HCT116 (cell line): Measurements from ENCODE around the gene TMEM184B. TPM values are rescaled to one million over a fixed set of nuclear protein-coding genes. Genes with fewer than 3 reads are reported as not detected.

Experiments used
- ATAC-seq: fragments of 200-7000 bp; cut with Tn5 transposase; 2 replicates; pipeline ENCODE4 v1.9.1; 2020; ENCODE audit warnings: mild to moderate bottlenecking, moderate library complexity
- BruUV-seq: library from RNA; stranded (reverse); fragments of 400-500 nt; replicated peaks from 2 replicates; lab custom pipeline; 2021; lab: Mats Ljungman, UMichigan
- CTCF ChIA-PET: fragments of 300-600 bp; sonication (Branson Sonifier 250); formaldehyde crosslinking; loops from one replicate; lab custom pipeline; 2021; ENCODE audit warnings: antibody characterized with exemption; lab: Charles Lee
- POLR2A ChIA-PET: fragments of 300-600, 350-600 bp; sonication (Branson Sonifier 250); formaldehyde crosslinking; loops from one replicate; lab custom pipeline; 2021; ENCODE audit warnings: antibody characterized with exemption; lab: Charles Lee
- RAD21 ChIA-PET, 2 experiments: fragments of 300-600 bp; sonication (Branson Sonifier 250); formaldehyde crosslinking; loops; one replicate each; lab custom pipeline; 2023; ENCODE audit warnings: low total read pairs in 2 of 2; ENCODE audit not compliant: uncharacterized antibody in 2 of 2, unreplicated experiment in 2 of 2, low non-redundant PET in 1 of 2; lab: Charles Lee
- DNase-seq: peaks from one replicate; pipeline ENCODE4 v3.0.0-alpha.2; 2010; ENCODE audit warnings: low read depth, low spot score
- H2AFZ ChIP-seq: fragments of 200-600 bp; shearing (Covaris generic), sonication (generic); 2 replicates; pipeline ENCODE4 v1.6.1; 2017; ENCODE audit warnings: low read depth, mixed run types, mixed read lengths, antibody characterized with exemption, low read length; ENCODE audit not compliant: poor library complexity, severe bottlenecking
- H3K27ac ChIP-seq: 2 replicates; pipeline ENCODE4 v1.5.1; 2012; ENCODE audit warnings: low read depth, low read length
- H3K27me3 ChIP-seq: fragments of 200-600 bp; sonication (generic); 2 replicates; pipeline ENCODE4 v1.6.1; 2016; ENCODE audit warnings: mixed run types, low read length, mixed read lengths; ENCODE audit not compliant: insufficient read depth
- H3K36me3 ChIP-seq, 2 experiments: fragments of 200-500 bp in 1 of 2; fragments of 200-600 bp in 1 of 2; sonication (Bioruptor generic) in 1 of 2; sonication (generic) in 1 of 2; 2 replicates each; pipeline versions ENCODE4 v1.5.1 to v1.6.1; 2014 to 2016; ENCODE audit warnings: low read length in 2 of 2, inconsistent platforms in 1 of 2, mixed read lengths in 1 of 2, mixed run types in 1 of 2; ENCODE audit not compliant: insufficient read depth in 2 of 2, control insufficient read depth in 1 of 2
- H3K4me1 ChIP-seq, 2 experiments: fragments of 200-600 bp in 1 of 2; sonication (generic) in 1 of 2; 2 replicates each; pipeline versions ENCODE4 v1.5.1 to v1.6.1; 2012 to 2017; ENCODE audit warnings: low read length in 2 of 2, inconsistent platforms in 1 of 2, mild to moderate bottlenecking in 1 of 2, mixed read lengths in 1 of 2, mixed run types in 1 of 2, moderate library complexity in 1 of 2; ENCODE audit not compliant: insufficient read depth in 2 of 2, control insufficient read depth in 1 of 2
- H3K4me2 ChIP-seq: fragments of 200-600 bp; sonication (generic); 2 replicates; pipeline ENCODE4 v1.6.1; 2017; ENCODE audit warnings: mixed run types, low read length, mixed read lengths
- H3K4me3 ChIP-seq, 2 experiments: fragments of 200-600 bp in 1 of 2; sonication (generic) in 1 of 2; replicated peaks in 1 of 2; 2 replicates each; pipeline ENCODE4 v1.5.1; 2011 to 2016; ENCODE audit warnings: low read length in 2 of 2, control low read depth in 1 of 2, low read depth in 1 of 2, mild to moderate bottlenecking in 1 of 2, mixed read lengths in 1 of 2, mixed run types in 1 of 2
- H3K79me2 ChIP-seq: fragments of 200-600 bp; sonication (generic); 2 replicates; pipeline ENCODE4 v1.6.1; 2017; ENCODE audit warnings: mild to moderate bottlenecking, mixed run types, low read length, moderate library complexity, mixed read lengths; ENCODE audit not compliant: insufficient read depth
- H3K9ac ChIP-seq: fragments of 200-600 bp; sonication (generic); 2 replicates; pipeline ENCODE4 v1.6.1; 2016; ENCODE audit warnings: low read length, mixed read lengths
- H3K9me2 ChIP-seq: fragments of 200-600 bp; sonication (generic), shearing (Covaris generic); 2 replicates; pipeline ENCODE4 v1.6.1; 2017; ENCODE audit warnings: mixed run types, mild to moderate bottlenecking, moderate library complexity; ENCODE audit not compliant: insufficient read depth
- H3K9me3 ChIP-seq, 2 experiments: fragments of 200-500 bp in 1 of 2; fragments of 200-600 bp in 1 of 2; sonication (Bioruptor generic) in 1 of 2; sonication (generic) in 1 of 2; 2 replicates each; pipeline ENCODE4 v1.6.1; 2014 to 2017; ENCODE audit warnings: low read length in 2 of 2, mixed read lengths in 2 of 2, inconsistent platforms in 1 of 2, low read depth in 1 of 2, mild to moderate bottlenecking in 1 of 2, mixed run types in 1 of 2, moderate library complexity in 1 of 2; ENCODE audit not compliant: control insufficient read depth in 1 of 2, insufficient read depth in 1 of 2
- H4K20me1 ChIP-seq: fragments of 200-600 bp; sonication (generic), shearing (Covaris generic); 2 replicates; pipeline ENCODE4 v1.6.1; 2017; ENCODE audit warnings: mixed run types, mild to moderate bottlenecking, moderate library complexity; ENCODE audit not compliant: insufficient read depth
- CEBPB ChIP-seq: IDR thresholded peaks from 2 replicates; pipeline ENCODE4 v1.6.1; 2012; ENCODE audit warnings: low read depth
- ELF1 ChIP-seq: IDR thresholded peaks from 2 replicates; pipeline ENCODE4 v1.6.1; 2012; ENCODE audit warnings: low read depth, borderline replicate concordance
- EZH2 ChIP-seq: fragments of 200-600 bp; sonication (generic); IDR thresholded peaks from 2 replicates; pipeline ENCODE4 v1.6.1; 2017; ENCODE audit warnings: antibody characterized with exemption, mixed run types
- EZH2phosphoT487 ChIP-seq: fragments of 200-600 bp; IDR thresholded peaks from 2 replicates; pipeline ENCODE4 v1.6.1; 2018; ENCODE audit warnings: antibody characterized with exemption, borderline replicate concordance
- FOSL1 ChIP-seq: IDR thresholded peaks from 2 replicates; pipeline ENCODE4 v1.6.1; 2012; ENCODE audit warnings: low read depth
- POLR2A ChIP-seq: IDR thresholded peaks from 2 replicates; pipeline ENCODE4 v1.7.0; 2011; ENCODE audit warnings: borderline replicate concordance; ENCODE audit not compliant: insufficient read depth, insufficient read length; ENCODE audit errors: extremely low read depth
- POLR2AphosphoS5 ChIP-seq: IDR thresholded peaks from 2 replicates; pipeline ENCODE4 v1.6.1; 2011; ENCODE audit warnings: mild to moderate bottlenecking, low read depth, low read length, moderate library complexity
- RAD21 ChIP-seq: IDR thresholded peaks from 2 replicates; pipeline ENCODE4 v1.6.1; 2012; ENCODE audit warnings: low read depth, mild to moderate bottlenecking
- SIN3A ChIP-seq: IDR thresholded peaks from 2 replicates; pipeline ENCODE4 v1.6.1; 2012; ENCODE audit warnings: low read depth
- SP1 ChIP-seq: IDR thresholded peaks from 2 replicates; pipeline ENCODE4 v1.6.1; 2012; ENCODE audit warnings: low read depth
- SRF ChIP-seq: IDR thresholded peaks from 2 replicates; pipeline ENCODE4 v1.6.1; 2012; ENCODE audit warnings: low read depth
- TCF7L2 ChIP-seq: IDR thresholded peaks from 2 replicates; pipeline ENCODE4 v1.7.0; 2011; ENCODE audit warnings: borderline replicate concordance, inconsistent platforms; ENCODE audit not compliant: insufficient read depth, insufficient read length; ENCODE audit errors: extremely low read depth
- YY1 ChIP-seq: IDR thresholded peaks from 2 replicates; pipeline ENCODE4 v1.6.1; 2011; ENCODE audit warnings: low read length, low read depth, moderate library complexity, mild to moderate bottlenecking; ENCODE audit not compliant: insufficient replicate concordance; ENCODE audit errors: extremely low read depth
- ZFX ChIP-seq: fragments of 450-650 bp; IDR thresholded peaks from 2 replicates; pipeline ENCODE4 v1.6.1; 2017
- intact Hi-C: fragments of 100-400 bp; cut with micrococcal nuclease; formaldehyde crosslinking; loops from 2 replicates; pipeline ENCODE4 v1.10.0; 2022
- total RNA-seq: library from RNA; stranded (reverse); gene quantifications from one replicate; pipeline ENCODE4 v1.2.1, GENCODE V29; 2021; ENCODE audit not compliant: unreplicated experiment
- TF ChIP-seq, protein P1 (sequence below): IDR thresholded peaks from 2 replicates; pipeline ENCODE4 v1.6.1; 2012; ENCODE audit warnings: low read depth
- TF ChIP-seq, protein P2 (sequence below): IDR thresholded peaks from 2 replicates; pipeline ENCODE4 v1.6.1; 2012
- TF ChIP-seq, protein P3 (sequence below): IDR thresholded peaks from 2 replicates; pipeline ENCODE4 v1.6.1; 2012
- TF ChIP-seq, protein P4 (sequence below): IDR thresholded peaks from 2 replicates; pipeline ENCODE4 v1.6.1; 2011; ENCODE audit warnings: mild to moderate bottlenecking, low read length, moderate library complexity; ENCODE audit not compliant: insufficient replicate concordance; ENCODE audit errors: extremely low read depth
- TF ChIP-seq, protein P5 (sequence below), 3 experiments: fragments of 200-600 bp in 1 of 3; sonication (generic) in 1 of 3; IDR thresholded peaks in 2 of 3; conservative IDR thresholded peaks in 1 of 3; 2 replicates each; pipeline ENCODE4 v1.5.1; 2012 to 2017; ENCODE audit warnings: low read depth in 2 of 3, low read length in 2 of 3, antibody characterized with exemption in 1 of 3, borderline replicate concordance in 1 of 3, control low read depth in 1 of 3, mild to moderate bottlenecking in 1 of 3, mixed read lengths in 1 of 3, mixed run types in 1 of 3, moderate library complexity in 1 of 3; ENCODE audit not compliant: insufficient read depth in 1 of 3

The TMEM184B gene
- total RNA-seq, 1 experiment from 2014 or later = 66.0 TPM

DNA sequence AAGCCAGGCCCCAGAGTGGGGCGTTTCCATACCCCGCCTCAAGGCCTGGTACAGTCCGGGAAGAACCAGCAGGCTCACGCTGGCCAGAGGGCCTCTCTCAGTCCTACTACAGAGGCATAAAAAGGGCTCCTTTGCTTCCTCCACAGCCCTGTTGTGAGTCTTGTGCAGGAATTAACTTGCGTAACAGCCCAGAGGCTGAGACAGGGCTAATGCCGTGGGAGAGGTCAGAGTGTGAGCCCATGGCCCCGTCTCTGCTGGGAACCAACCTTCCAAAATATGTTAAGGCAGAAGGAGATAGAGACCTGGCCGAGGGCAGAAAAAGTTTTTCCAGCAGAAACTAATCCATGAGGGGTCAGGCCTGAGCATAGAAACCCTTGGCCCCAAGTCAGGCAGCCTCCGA is 19.9 kb upstream of the TMEM184B start:
- Histone ChIP-seq H3K79me2 (peaks cover 19% of the 10 kb centered on the region; the same call in 1 of the 2 replicates), H3K9me3 (no peaks in the 10 kb centered on the region), H3K9ac (no peak overlapping the region), H3K4me2 (no peak overlapping the region), H3K27ac (no peak overlapping the region), H3K27me3 (no peaks in the 10 kb centered on the region), H3K4me3 (no peak overlapping the region), H3K4me1 (no peaks in the 10 kb centered on the region), H3K9me2 (no peaks in the 10 kb centered on the region), H2AFZ (no peak overlapping the region), H4K20me1 (no peaks in the 10 kb centered on the region), H3K36me3 (peaks cover 37 to 50% of the 10 kb centered on the region in 2 experiments; a peak in 3 of 4 replicates)
- ChIA-PET CTCF (no interaction called here), POLR2A (no interaction called here), RAD21 (no interaction called here)
- intact Hi-C loops = no loop called here
- no TSS peak for BruUV-seq
- no peak for DNase-seq
- ATAC-seq = no peak
- TF ChIP-seq POLR2A = no peak
- TF ChIP-seq TCF7L2 = no peak
- TF ChIP-seq, protein P1, sequence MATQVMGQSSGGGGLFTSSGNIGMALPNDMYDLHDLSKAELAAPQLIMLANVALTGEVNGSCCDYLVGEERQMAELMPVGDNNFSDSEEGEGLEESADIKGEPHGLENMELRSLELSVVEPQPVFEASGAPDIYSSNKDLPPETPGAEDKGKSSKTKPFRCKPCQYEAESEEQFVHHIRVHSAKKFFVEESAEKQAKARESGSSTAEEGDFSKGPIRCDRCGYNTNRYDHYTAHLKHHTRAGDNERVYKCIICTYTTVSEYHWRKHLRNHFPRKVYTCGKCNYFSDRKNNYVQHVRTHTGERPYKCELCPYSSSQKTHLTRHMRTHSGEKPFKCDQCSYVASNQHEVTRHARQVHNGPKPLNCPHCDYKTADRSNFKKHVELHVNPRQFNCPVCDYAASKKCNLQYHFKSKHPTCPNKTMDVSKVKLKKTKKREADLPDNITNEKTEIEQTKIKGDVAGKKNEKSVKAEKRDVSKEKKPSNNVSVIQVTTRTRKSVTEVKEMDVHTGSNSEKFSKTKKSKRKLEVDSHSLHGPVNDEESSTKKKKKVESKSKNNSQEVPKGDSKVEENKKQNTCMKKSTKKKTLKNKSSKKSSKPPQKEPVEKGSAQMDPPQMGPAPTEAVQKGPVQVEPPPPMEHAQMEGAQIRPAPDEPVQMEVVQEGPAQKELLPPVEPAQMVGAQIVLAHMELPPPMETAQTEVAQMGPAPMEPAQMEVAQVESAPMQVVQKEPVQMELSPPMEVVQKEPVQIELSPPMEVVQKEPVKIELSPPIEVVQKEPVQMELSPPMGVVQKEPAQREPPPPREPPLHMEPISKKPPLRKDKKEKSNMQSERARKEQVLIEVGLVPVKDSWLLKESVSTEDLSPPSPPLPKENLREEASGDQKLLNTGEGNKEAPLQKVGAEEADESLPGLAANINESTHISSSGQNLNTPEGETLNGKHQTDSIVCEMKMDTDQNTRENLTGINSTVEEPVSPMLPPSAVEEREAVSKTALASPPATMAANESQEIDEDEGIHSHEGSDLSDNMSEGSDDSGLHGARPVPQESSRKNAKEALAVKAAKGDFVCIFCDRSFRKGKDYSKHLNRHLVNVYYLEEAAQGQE = no peak
- TF ChIP-seq FOSL1 = no peak
- TF ChIP-seq POLR2AphosphoS5 = no peak
- TF ChIP-seq YY1 = no peak
- no peak for TF ChIP-seq CEBPB
- TF ChIP-seq, protein P2, sequence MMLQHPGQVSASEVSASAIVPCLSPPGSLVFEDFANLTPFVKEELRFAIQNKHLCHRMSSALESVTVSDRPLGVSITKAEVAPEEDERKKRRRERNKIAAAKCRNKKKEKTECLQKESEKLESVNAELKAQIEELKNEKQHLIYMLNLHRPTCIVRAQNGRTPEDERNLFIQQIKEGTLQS = no peak
- TF ChIP-seq ZFX = no peak
- no peak for TF ChIP-seq EZH2phosphoT487
- TF ChIP-seq SIN3A = no peak
- TF ChIP-seq SRF = no peak
- TF ChIP-seq, protein P3, sequence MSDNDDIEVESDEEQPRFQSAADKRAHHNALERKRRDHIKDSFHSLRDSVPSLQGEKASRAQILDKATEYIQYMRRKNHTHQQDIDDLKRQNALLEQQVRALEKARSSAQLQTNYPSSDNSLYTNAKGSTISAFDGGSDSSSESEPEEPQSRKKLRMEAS = no peak
- TF ChIP-seq, protein P4, sequence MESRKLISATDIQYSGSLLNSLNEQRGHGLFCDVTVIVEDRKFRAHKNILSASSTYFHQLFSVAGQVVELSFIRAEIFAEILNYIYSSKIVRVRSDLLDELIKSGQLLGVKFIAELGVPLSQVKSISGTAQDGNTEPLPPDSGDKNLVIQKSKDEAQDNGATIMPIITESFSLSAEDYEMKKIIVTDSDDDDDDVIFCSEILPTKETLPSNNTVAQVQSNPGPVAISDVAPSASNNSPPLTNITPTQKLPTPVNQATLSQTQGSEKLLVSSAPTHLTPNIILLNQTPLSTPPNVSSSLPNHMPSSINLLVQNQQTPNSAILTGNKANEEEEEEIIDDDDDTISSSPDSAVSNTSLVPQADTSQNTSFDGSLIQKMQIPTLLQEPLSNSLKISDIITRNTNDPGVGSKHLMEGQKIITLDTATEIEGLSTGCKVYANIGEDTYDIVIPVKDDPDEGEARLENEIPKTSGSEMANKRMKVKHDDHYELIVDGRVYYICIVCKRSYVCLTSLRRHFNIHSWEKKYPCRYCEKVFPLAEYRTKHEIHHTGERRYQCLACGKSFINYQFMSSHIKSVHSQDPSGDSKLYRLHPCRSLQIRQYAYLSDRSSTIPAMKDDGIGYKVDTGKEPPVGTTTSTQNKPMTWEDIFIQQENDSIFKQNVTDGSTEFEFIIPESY = no peak
- no peak for TF ChIP-seq RAD21
- TF ChIP-seq, protein P5, sequence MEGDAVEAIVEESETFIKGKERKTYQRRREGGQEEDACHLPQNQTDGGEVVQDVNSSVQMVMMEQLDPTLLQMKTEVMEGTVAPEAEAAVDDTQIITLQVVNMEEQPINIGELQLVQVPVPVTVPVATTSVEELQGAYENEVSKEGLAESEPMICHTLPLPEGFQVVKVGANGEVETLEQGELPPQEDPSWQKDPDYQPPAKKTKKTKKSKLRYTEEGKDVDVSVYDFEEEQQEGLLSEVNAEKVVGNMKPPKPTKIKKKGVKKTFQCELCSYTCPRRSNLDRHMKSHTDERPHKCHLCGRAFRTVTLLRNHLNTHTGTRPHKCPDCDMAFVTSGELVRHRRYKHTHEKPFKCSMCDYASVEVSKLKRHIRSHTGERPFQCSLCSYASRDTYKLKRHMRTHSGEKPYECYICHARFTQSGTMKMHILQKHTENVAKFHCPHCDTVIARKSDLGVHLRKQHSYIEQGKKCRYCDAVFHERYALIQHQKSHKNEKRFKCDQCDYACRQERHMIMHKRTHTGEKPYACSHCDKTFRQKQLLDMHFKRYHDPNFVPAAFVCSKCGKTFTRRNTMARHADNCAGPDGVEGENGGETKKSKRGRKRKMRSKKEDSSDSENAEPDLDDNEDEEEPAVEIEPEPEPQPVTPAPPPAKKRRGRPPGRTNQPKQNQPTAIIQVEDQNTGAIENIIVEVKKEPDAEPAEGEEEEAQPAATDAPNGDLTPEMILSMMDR (IDR thresholded peaks at IDR 0.05 in 2 of 3, conservative IDR thresholded peaks at IDR 0.05 in 1 of 3; ENCODE audit: borderline replicate concordance in 1 of 3, insufficient read depth in 1 of 3, low read depth in 2 of 3, low read length in 2 of 3) = no peak
- no peak for TF ChIP-seq ELF1
- TF ChIP-seq EZH2 = no peak
- TF ChIP-seq SP1 = no peak
